HG03457 (cell line): ENCODE measurements around the gene CTNND1.
A peak's percentile ranks its signal among the peaks of the same experiment; 100 is the strongest.
"Not testable (repeated sequence)": the region's sequence is repeated elsewhere in the genome, so short reads cannot be mapped to it uniquely, and the experiment has no call there.

ENCODE experiments used
- ATAC-seq: cut with Tn5 transposase; IDR thresholded peaks from one replicate; pipeline ENCODE4 v1.9.1; 2021; ENCODE audit warnings: moderate number of reproducible peaks; ENCODE audit not compliant: unreplicated experiment

CTNND1 gene

DNA sequence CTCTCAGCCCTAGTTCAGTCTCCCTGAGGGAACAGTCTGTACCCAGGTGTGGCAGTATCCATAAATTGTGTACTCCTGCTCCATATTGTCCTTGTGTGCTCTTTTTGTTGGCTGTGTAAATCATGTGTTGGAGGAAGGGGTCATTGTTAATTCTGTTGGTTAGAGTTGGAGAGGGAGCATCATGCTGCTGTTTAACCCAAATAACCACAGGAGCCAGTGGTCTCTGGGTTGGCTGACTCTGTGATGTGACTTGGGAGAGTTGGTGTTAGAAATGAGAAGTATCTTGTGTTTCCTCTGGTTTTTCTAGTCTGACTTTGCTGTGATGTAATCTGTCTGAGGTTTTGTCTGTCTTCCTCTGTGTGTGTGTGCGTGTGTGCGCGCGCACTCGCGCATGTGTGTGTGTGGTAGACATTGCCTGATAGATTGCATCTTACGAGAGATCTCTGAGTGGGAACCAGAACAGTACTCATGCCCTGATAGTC is 30.5 kb downstream of the CTNND1 start:
- peak; percentile 65 for ATAC-seq

- ATAC-seq = peak; percentile 13
Observed at GRCh38 chr11:57792870-57793269, 31.3 kb downstream of the CTNND1 start.

GRCh38 chr11:57793351-57794115 is 31.9 kb downstream of the CTNND1 start:
- no peak for ATAC-seq

DNA sequence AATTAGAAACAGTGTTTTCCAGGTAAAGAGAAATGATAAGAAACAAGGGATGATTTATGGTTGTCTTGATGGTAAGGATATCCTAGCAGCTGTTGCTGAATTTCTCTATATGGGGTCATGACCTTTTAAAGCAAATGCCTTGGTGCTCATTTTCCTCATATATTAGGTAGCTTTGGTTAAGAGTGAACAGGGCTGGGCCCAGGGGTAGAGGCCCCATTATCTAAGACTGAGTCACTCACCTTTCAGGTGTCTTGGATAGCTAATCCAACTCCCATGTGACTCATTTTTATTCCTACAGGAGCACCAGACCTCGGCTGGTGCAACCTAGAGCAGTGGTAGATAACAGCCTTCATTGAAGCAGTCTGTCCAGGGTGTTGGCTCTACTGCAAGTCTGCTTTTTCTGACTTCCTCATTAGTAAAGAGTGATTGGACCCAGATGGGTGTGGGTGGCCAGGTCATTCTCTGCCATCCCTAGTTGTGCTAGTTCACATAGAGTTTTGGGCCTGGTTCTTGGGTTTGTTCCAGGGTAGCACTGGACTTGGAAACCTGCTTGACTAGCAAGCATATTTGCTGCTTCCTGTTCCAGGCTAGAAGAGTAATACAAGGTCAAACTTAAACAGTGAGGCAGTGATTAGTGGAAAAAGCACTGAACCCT is 37.4 kb downstream of the CTNND1 start:
- ATAC-seq = no peak

GRCh38 chr11:57800444-57801182 is 39.0 kb downstream of the CTNND1 start:
- ATAC-seq = peak; percentile 68

GRCh38 chr11:57801183-57801485 is 39.5 kb downstream of the CTNND1 start:
- no peak for ATAC-seq

DNA sequence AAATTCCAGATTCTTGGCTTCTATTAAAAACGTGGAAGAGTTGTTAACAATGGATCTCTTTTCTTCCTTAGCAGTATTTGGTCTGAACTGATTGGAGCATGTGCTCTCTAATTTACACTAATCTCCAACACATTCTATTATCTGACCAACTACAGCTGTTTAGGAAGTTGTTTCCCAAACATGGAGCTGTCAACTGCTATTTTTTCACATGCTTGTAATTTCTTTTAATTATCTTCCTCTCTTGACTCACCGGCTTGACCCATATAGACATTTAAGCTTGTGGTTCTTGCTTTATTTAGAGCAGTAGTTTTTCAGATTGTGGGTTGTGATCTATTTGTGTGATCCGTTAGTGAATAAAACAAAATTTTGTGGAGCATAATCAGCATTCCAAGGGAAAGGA is 40.8 kb downstream of the CTNND1 start:
- no peak for ATAC-seq

- ATAC-seq = no peak
Observed at GRCh38 chr11:57804466-57804865, 42.9 kb downstream of the CTNND1 start.

DNA sequence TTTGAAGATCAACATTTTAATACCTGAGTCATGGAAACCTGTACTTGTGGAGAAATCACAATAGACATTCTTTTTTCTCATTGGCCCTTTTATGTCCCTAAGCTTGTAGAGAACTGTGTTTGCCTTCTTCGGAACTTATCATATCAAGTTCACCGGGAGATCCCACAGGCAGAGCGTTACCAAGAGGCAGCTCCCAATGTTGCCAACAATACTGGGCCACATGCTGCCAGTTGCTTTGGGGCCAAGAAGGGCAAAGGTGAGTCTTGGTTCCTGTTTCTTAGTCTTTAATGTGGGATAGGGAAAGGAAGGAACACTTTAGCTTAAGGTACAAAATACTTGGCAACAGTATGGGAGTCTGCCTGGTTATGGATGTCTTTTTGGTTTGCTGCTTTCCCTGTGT is 44.2 kb downstream of the CTNND1 start:
- ATAC-seq = no peak

DNA sequence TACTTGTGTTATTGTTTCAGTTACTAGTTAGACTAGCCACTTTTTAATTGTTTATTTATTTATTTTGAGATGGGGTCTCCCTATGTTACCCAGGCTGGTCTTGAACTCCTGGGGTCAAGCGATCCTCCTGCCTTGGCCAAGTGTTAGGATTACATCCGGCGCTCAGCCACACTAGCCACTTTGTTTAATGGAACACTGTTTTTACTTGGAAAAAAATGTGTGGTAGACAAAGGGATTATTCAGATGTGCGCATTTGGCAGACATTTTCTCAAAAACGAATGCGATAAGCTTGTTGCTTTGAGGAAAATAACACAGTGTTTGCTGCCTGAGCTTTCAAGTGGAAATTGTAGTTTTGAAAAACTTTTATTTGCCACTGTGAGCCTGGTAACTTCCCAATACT is 51.0 kb downstream of the CTNND1 start:
- ATAC-seq = no peak

DNA sequence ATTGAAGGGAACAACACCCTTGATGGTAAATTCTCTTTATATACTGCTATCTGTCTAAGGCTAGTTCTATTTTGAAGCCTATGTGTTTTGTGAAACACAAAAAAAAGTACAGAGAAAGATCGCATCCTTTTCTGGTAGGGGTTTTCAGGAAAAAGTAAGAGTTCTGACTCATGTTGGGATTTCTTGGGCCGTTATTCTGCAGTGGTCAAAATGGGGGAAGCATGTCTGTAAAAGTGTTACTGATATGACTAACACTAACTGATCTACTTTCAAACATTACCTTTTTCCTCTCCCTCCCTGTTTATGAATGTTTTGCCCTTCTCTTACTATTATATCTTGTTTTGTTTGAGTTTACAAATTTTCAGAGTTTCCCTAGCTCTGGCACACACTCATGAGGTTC is 53.9 kb downstream of the CTNND1 start:
- peak; percentile 60 for ATAC-seq

DNA sequence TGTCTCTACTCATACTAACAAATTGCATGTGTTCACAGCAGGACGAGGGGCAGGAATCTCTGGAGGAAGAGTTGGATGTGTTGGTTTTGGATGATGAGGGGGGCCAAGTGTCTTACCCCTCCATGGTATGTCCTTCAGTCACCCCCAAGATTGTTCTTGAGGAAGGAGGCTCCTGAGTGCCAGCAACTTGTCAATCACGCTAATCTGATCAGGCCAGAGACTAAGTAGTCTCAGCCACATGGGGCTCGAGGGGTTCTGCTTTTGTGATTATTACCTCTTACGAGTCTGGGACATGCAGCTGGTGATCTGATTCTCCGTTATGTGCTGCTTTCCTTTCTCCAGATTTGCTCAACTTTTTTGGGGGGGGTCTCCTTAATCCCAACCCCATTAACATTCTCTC is 54.3 kb downstream of the CTNND1 start:
- no peak for ATAC-seq

GRCh38 chr11:57818812-57819211 is 57.2 kb downstream of the CTNND1 start:
- ATAC-seq = no peak

GRCh38 chr11:57819252-57819979 is 57.8 kb downstream of the CTNND1 start:
- no peak for ATAC-seq

DNA sequence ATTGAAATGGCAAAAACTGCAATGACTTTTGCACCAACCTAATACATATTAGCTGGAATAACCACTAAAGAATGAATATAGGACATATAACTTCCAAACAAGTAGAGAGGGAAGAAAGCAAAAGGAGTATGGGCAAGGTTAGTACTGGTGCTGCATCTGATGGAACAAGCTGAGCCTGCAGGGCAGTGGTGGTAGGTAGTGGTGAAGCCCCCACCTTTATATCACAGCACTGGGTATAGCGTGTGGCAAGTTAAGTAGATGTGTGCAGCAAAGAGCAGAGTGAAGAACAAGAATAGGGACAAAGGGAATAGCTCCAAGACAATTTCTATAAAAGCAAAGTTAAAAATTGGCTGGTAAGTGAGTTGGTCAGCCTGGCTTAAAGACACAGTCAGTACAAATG is 62.3 kb downstream of the CTNND1 start:
- no peak for ATAC-seq

DNA sequence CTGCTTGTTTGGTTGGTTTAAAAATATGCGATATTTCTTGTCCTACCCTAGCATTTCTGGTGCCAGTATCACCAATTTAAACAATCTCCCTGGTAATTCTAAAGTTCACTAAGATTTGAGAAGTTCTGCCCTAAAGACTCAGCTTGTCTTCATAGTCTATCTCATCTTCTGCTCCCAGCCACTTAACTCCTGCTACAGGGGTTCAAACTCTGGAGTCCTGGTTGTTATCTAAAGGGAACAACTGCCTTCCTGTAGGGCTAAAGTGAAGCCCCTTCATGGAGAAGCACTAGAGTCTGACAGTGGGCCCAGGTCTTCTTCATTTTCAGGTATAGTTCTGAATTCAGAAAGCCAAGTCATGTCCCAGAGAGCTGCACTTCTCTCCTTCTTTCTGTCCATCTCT is 73.2 kb downstream of the CTNND1 start:
- ATAC-seq = no peak

DNA sequence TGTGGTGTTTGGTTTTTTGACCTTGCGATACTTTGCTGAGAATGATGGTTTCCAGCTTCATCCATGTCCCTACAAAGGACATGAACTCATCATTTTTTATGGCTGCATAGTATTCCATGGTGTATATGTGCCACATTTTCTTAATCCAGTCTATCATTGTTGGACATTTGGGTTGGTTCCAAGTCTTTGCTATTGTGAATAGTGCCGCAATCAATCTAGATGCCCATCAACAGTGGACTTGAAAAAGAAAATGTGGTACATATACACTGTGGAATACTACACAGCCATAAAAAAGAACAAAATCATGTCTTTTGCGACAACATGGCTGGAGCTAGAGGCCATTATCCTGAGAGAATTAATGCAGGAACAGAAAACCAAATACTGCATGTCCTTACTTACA is 77.0 kb downstream of the CTNND1 start:
- ATAC-seq = not testable (repeated sequence)

DNA sequence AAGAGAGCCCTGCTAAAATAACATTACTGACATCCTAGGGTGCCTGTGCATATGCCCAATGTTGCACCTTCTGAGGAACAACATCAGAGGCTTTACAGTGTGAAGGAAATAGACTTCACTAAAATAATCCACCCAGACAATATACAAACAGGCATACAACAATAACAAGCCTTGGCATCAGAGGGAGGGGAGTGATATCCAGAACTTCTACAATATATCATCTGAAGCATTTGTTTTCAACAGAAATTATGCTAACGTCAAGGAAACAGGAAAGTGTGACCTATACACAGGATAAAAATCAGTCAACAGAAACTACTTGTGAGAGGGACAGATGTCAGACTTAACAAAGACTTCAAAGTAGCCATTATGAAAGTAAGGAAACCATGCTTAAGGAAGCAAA is 81.3 kb downstream of the CTNND1 start:
- ATAC-seq = no peak

DNA sequence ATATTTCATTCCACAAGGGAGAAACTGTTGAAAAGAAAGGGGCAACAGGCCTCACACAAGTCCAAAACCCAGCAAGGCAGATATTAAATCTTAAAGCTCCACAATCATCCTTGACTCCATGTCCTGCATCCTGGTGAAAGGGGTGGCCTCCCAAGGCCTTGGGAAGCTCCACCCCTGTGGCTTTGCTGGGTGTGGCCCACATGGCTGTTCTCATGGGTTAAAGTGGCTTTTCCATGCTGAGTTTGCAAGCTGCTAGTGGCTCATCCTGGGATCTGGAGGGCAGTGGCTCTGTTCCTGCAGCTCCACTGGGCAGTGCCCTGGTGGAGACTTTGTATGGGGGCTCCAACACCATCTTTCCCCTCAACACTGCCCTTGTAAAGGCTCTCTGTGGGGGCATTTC is 106.4 kb downstream of the CTNND1 start:
- ATAC-seq = no peak

DNA sequence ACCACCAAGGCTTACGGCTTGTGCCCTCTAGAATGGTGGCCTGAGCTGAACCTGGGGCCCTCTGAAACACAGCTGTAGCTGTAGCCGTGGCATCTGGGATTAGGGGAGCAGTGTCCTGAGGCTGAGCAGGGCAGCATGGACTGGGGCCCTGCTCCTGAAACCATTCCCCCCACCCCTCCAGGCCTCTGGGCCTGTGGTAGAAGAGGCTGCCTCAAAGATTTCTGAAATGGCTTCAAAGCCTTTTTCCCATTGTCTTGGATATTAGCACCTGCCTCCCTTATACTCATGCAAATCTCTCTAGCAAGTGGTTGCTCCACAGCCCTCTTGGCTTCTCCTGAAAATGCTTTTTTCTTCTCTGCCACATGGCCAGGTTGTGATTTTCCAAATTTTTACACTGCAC is 106.9 kb downstream of the CTNND1 start:
- ATAC-seq = no peak
